BE2C (cell line): ENCODE measurements around the gene APOBEC2.

Experiments used
- DNase-seq: peaks from one replicate; pipeline ENCODE4 v3.0.0-alpha.2; 2020
- H3K27me3 ChIP-seq: fragments of 250-450 bp; sonication (Bioruptor Pico); 2 replicates; pipeline ENCODE4 v1.5.1; 2020; ENCODE audit warnings: mild to moderate bottlenecking
- H3K36me3 ChIP-seq: fragments of 250-450 bp; sonication (Bioruptor Pico); 2 replicates; pipeline ENCODE4 v1.5.1; 2020; ENCODE audit warnings: mild to moderate bottlenecking
- H3K4me1 ChIP-seq: fragments of 250-450 bp; sonication (Bioruptor Pico); 2 replicates; pipeline ENCODE4 v1.5.1; 2020
- H3K4me3 ChIP-seq: 2 replicates; pipeline ENCODE4 v1.5.1; 2011; ENCODE audit warnings: low read depth, low read length
- H3K9me3 ChIP-seq: fragments of 250-450 bp; sonication (Bioruptor Pico); 2 replicates; pipeline ENCODE4 v1.5.1; 2020
- CTCF ChIP-seq: IDR thresholded peaks from 2 replicates; pipeline ENCODE4 v1.5.1; 2012; ENCODE audit warnings: mild to moderate bottlenecking, low read depth, low read length

The APOBEC2 gene

DNA sequence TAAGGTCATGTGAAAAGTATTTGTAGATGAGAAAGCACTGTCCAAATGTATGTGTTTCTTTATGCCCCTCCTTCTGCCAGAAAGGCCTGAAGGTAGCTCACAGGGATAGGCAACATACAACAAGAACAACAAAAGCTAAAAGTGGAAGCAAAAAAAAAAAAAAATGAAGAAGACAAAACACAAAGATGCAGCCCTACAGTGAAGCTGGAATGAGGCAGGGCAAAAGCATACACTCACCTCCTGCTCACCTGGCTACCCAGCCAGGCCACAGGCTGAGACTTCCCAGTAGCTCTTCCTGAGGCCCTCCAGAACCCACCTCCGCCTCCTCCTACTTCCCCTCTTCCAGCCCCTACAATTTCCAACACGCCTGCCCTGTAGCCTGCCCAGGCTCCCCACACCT lies 16.4 kb upstream of the APOBEC2 start:
- H3K36me3 ChIP-seq = no peaks in the 10 kb centered on the region
- no peaks in the 10 kb centered on the region for H3K9me3 ChIP-seq
- TF ChIP-seq CTCF = no peak
- no peaks in the 10 kb centered on the region for H3K4me1 ChIP-seq
- no peak for DNase-seq
- no peaks in the 10 kb centered on the region for H3K27me3 ChIP-seq
- H3K4me3 ChIP-seq = no peak overlapping the region

- no peak overlapping the region for H3K4me3 ChIP-seq
- H3K27me3 ChIP-seq = no peaks in the 10 kb centered on the region
- no peak for DNase-seq
- TF ChIP-seq CTCF = no peak
- H3K4me1 ChIP-seq = no peaks in the 10 kb centered on the region
- H3K9me3 ChIP-seq = no peaks in the 10 kb centered on the region
- no peaks in the 10 kb centered on the region for H3K36me3 ChIP-seq
Measured at GRCh38 chr6:41037107-41037900, 15.7 kb upstream of the APOBEC2 start.

- DNase-seq = no peak
- H3K4me3 ChIP-seq = no peak overlapping the region
- H3K4me1 ChIP-seq = no peaks in the 10 kb centered on the region
- H3K27me3 ChIP-seq = no peaks in the 10 kb centered on the region
- no peaks in the 10 kb centered on the region for H3K36me3 ChIP-seq
- no peaks in the 10 kb centered on the region for H3K9me3 ChIP-seq
- no peak for TF ChIP-seq CTCF
Measured at GRCh38 chr6:41038205-41038604, 14.8 kb upstream of the APOBEC2 start.

DNA sequence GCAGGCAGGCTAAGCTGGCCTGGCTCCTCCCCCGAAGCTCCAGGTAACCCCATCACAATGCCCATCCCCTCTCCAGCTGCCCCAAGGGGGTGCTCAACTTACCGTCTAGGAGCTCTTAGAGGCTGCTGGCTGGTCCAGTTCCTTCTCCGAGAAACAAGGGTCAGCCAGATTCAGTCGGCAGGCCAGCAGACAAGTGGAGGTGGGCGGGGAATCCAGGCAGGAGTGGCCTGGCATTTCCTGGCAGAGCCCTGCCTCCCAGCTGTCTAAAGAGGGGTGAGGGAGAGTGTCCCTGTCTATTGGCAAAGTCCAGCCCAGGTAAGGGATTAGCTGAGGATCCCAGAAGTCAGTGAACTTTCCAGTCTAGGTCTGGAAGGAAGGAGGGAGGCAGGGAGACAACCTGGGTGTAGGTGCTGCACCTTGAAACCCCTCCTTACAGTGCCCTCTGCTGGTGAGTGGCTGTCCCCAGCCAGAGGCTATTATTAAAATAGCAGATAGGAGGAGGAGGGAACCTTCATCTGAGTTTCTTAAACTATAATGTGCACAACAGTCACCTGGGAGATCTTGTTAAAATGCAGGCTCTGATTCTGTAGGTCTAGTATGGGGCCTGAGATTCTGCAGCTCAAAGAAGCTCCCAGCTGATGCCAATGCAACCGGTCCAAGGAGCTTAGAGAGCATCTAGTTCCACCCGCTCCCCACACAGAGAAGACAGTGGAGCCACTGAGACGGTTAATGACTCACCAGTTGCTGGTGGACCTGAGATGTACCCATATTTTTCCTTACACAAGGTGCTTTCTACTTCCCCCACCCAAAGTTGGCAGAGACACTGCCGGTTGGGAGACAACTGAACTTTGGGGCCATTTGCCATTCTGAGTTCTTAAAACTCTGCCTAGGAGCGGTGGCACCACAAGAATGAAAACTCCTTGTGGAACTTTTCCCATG lies 13.7 kb upstream of the APOBEC2 start, which contains the start of gene UNC5CL:
Gene UNC5CL, minus strand, starts transcription at position 162 of the 939 bp plus-strand sequence. CDS start 4,147 bp downstream, outside the sequence.
- H3K9me3 ChIP-seq = no peaks in the 10 kb centered on the region
- H3K4me1 ChIP-seq = no peaks in the 10 kb centered on the region
- H3K27me3 ChIP-seq = no peaks in the 10 kb centered on the region
- TF ChIP-seq CTCF = peak; percentile 87
- H3K4me3 ChIP-seq = no peak within 1 kb of the TSS
- no peaks in the 10 kb centered on the region for H3K36me3 ChIP-seq
- DNase-seq = peak; percentile 66

DNA sequence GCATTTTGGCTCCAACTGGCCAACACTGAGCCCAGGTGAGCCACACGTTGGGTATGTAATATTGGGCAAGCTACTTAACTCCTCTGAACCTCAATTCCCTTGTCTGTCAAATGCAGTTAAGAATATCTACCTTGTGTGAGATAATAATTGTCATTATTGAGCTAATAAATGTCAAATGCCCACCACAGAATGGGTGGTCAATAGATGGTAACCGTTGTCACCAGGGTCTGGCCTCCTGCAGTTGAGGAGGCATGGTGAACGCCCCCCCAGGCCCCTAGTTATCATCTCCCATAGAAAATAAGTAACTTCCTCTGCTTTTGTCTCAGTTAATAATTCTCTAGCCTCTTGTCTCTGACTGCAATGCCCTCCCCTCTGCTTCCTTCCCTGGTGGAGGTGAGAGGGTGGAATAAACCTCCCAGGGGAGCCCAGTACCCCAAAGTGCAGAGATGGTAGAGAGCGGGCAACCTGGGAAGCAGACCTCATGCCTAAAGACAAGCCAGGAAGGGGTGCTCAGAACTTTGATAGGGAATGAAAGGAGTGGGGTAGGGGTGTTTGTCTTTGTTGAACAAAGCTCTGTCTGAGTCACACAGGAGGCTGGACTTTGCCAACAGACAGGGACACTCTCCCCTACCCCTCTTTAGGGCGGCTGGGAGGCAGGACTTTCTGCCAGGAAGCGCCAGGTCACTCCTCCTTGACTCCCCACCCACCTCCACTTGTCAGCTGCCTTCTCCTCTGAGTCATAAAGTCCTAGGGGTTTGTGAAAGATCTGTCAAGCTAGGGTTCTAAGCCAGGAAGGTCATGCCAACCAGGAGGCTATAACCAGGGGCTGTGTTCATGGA lies 12.7 kb upstream of the APOBEC2 start:
- no peak overlapping the region for H3K4me3 ChIP-seq
- no peaks in the 10 kb centered on the region for H3K9me3 ChIP-seq
- no peak for DNase-seq
- no peaks in the 10 kb centered on the region for H3K4me1 ChIP-seq
- no peaks in the 10 kb centered on the region for H3K36me3 ChIP-seq
- no peak for TF ChIP-seq CTCF
- no peaks in the 10 kb centered on the region for H3K27me3 ChIP-seq
